Activated gamma-delta T cell (primary cell): ENCODE results near the gene DNAJC27.
"Not testable (repeated sequence)": the region's sequence is repeated elsewhere in the genome, so short reads cannot be mapped to it uniquely, and the experiment has no call there.

ENCODE experiments used
- DNase-seq: peaks from one replicate; lab custom pipeline; 2025; lab: John Stamatoyannopoulos, UW
- total RNA-seq, 2 donors: gene quantifications; one replicate each; lab custom pipeline; 2026; lab: John Stamatoyannopoulos, UW

The DNAJC27 gene
- total RNA-seq, result 25.0 to 26.9 reads per million in 2 donors

DNA sequence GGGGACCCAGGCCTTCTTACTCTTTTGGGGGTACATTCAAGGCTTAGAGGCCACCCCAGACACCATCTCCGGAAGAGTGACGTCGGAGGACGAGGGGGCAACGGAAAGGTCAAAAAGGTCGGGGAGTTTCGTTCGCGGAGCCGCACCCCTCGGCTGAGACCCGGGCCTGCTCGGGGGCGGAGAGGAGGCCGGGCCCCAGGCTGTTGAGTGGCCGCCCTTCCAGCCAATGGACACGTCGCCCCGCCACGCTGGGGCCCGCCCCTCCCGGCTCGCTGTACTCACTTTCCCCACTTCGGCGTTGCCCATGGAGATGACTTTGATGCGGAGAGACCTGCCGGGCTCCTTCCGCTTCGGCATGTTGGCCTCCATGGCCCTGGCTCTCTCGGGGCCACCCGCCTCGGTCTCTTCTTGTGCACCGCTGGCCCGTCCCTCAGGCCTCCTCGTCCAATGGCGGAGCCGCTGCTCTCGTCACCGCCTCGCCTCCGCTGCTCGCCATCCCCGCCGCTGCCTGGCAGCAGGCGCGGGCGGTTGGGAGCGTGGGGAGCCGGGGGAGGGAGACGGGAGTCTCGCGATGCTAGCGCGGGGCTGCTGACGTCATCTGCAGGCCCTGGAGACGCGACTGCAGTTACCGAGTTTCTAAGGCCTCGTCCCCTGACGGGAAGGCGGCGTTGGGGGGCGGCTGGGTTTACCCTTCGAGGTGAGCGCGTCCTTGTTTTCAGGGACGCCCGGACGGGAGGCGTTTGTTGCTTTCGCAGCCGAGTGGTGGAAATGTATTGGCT lies at the start of gene DNAJC27:
Gene DNAJC27, minus strand, starts transcription at position 420 of the 779 bp plus-strand sequence. Its CDS starts 51 bp downstream, at position 369.
- DNase-seq, result peak; percentile 98

DNA sequence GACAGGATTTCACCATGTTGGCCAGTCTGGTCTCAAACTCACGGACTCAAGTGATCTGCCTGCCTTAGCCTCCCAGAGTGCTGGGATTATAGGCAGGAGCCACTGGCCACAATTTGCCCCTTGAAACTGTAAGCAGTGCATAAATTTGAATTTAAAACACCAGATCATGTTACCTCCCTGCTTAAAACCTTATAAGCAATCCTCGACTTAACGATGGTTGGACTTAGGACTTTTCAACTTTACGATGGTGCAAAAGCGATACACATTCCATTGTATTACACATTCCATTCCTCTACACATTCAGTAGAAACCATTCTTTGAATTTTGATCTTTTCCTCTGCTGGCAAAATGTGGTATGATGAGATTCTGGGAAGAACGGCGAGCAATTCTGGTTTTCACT lies 46.9 kb upstream of the DNAJC27 start:
- DNase-seq, result no peak

DNA sequence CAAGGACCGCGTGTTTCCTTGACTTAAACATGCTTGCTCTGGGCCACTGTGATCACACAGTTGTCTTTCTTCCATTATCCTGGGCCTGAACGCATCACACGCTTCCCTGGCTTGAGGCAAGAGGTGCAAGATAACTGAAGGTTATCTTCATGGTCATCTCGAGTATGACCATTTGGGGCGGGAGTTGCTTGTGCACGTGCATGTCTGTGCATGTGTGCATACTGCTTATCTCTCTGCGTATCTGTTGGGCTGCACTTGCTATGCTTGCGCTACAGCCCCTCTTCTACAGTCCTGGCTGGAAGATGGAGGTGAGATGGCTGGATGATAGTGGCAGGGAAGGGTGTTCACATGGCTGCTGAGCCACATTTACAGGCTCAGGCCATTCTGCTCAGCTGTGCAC lies 42.9 kb upstream of the DNAJC27 start:
- DNase-seq, result no peak

DNA sequence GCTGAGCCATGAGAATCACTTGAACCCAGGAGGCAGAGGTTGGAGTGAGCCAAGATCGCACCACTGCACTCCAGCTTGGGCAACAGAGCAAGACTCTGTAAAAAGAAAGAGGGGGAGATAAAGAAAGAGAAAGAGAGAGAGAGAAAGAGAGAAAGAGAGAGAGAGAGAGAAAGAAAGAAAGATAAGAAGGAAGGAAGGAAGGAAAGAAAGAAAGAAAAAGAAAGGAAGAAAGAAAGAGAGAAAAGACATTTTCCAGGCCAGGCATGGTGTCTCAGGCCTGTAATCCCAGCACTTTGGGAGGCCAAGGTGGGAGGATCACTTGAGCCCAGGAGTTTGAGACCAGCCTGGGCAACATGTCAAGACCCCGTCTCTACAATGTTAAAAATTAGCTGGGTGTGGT lies 39.6 kb upstream of the DNAJC27 start:
- DNase-seq, result not testable (repeated sequence)

DNA sequence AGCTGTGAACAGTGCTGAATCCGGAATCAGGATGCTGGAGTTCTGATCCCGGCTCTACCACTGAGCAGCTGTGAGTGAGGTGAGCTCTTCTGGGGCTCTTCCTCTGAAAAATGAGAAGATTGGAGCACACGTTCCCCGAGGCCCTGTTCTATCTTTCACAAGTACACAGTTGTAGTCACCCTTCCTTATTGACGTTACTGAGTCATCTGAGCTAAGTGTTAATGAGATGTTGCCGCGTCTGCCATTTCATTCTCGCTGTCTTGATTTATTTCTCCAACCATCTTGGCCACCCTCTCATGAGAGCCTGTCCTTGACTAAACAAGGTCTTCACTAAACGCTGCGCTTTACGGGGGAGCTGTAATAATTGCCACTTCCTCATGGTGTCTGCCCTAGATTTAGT lies 38.2 kb upstream of the DNAJC27 start:
- DNase-seq, result no peak

DNA sequence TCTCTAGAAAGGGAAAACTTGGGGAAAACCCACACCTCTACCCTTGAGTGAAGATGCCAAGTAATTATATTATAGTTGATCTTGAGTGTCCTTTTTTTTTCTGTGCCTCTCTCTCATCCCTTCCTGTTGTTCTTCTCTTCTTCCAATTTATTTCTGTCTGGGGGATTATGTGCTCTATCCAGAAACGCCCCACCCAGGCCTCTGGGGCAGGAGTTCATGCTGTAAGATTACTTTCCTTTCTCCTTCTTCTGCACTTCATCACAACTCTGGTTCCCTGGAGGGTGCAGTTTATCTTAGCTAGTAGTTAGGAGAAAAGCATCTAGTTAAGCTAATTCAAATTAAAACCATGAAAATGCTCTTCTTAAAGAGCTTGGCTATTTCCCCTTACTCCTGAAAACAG lies 30.3 kb upstream of the DNAJC27 start:
- no peak for DNase-seq

DNA sequence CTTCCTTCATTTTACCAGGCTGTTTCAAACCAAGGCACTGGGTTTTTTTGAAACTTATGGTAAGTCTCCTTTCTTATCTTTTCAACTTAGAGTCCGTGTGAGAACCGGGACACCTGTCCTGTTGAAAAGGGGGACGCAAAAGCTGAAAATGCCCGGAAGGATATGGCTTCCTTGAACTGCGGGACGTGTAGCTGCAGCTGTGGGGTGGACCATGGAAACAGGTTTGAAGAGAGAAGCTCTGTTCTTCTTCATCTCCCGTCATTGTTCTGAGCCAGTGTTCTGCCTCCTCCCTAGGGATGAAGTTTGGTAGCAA lies 29.5 kb upstream of the DNAJC27 start:
- no peak for DNase-seq

DNA sequence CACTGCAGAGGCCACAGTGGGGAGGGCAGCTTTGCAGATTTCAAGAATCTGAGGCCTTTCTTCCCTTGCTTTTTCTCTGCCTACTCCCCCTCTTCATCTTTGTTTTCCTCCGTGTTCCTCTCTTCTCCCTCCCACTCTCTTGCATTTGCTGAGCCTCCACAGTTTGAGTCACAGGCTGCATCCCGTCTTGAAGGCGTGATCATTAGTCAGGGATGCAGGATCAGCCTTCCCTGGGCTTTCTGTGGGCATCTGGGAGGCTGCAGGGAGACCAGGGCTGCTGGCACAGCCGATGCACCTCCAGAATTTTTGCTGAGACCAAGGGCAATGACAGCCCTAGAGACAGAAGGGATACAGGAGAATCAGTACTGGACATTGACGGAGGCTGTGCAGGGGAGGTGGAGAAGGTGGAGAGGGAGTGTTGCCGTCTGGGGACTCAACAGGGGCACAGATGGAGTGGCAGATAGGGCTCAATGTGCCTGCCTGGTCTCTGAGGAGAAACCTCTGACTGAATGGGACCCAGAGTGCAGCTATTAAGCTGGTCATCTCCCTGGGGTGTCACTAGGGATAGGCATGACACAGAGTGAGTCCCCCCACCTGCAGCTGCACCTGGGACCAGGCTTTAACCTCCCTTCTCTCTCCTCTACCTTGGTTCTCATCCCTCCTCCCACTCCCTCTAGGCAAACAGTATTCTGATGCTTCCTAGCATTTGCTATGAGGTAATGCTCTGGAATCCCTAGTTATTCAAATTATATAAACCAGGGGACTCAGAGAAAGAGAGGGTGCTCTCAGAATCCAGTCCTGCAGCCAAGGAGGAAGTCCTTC lies 29.0 kb upstream of the DNAJC27 start:
- DNase-seq, result no peak

DNA sequence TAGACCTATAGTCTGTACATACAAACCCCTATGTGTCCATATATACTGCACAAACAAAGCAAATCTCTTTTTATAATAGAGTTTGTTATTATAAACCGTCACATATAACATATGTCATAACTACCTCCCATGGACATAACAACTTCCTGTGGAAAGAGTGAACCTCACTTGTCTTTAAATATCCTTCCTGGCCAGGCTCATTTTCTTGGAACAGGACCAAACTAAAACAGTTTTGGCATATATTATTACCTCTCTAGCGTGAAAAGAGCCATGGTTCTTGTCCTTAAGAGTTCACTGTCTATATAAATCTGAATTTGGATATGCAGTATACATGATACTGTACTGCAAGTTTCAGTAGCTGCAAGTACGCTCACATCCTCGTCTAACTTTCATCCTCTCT lies 28.3 kb upstream of the DNAJC27 start:
- no peak for DNase-seq

DNA sequence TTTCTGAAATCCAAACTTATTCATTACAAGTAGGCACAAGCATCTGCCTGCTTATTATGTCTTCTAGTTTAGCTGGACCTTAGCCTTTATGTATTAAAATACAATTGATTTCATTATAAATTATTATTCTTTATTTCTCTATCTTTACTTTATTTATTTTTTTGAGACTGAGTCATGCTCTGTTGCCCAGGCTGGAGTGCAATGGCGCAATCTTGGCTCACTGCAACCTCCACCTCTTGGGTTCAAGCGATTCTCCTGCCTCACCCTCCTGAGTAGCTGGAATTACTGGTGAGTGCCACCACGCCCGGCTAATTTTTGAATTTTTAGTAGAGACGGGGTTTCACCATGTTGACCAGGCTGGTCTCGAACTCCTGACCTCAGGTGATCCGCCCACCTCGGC lies 27.3 kb upstream of the DNAJC27 start:
- not testable (repeated sequence) for DNase-seq

DNA sequence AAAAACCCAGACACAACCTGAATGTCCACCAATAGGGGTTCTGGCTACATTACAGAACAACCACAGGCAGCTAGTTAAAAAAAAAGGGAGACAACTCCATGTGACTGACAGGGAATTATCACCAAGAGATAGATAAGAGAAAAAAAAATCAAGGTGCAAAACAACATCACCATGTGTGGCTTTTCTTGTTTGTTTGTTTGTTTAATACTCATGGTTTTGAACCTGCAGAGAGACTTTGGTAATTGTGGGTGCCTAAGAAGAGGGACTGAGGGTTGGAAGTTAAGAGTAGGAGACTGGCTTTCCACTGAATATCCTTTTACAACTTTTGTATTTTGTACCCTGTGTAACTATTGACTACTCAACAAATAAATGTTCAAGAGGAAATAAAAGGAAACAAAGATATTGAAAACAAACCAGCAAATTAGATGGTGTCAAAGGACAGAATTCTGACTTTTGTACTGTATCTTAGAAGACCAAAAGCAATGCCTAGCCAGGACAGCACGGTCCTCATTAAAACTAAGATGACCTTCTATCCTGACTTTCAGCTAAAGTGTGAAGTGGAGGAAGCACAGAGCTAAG lies 22.5 kb upstream of the DNAJC27 start:
- no peak for DNase-seq

DNA sequence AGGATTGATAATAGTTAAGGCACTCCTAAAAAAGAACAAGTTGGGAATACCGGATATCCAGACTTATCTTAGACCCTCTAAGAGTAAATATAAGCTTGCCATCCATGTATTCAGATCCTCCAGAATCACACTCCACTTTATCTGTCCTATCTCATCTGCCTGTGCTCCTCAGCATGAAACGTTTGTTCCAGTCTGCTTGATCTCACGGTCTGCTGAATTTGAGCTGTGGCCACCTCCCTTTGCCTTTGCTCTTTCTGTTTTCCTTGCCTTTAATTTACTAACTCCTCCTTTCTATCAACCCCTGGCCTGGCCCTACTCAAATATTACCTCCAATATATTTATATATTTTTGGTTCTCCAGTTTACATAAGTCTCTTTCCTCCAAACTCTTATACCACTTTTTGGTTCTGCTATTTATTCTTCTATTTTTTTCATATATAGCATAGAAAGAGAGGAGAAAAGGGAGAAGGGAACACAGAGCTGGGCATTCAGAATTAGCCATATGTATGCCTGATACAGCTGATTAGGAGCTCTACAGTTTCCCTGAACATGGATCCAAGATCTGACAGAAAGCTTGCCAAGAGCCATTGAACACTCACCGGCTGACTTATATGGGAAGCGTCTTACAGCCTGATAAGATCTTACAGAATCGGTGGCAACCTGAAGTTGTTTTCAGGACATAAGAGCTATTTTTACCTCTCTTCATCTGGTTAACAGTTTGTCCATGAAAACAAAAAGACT lies 21.8 kb upstream of the DNAJC27 start:
- no peak for DNase-seq

DNA sequence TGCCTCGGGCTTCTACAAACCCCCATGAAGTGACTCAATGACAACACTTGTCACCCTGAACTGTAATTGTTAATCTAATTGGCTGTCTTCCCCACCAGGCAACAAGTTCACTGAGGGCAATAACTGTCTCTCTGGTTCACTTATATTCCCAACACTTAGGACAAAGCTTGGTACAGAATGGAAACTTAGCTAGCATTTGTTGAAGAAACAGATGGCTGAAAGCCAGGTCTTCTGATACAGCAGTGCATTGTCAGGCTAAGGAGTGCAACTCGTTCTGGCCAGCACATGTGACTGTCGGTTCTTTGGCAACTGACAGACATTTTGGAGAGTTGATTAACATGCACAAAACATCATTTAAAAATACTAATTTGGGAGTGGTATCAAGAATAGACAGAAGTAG lies 14.6 kb upstream of the DNAJC27 start:
- DNase-seq, result no peak

DNA sequence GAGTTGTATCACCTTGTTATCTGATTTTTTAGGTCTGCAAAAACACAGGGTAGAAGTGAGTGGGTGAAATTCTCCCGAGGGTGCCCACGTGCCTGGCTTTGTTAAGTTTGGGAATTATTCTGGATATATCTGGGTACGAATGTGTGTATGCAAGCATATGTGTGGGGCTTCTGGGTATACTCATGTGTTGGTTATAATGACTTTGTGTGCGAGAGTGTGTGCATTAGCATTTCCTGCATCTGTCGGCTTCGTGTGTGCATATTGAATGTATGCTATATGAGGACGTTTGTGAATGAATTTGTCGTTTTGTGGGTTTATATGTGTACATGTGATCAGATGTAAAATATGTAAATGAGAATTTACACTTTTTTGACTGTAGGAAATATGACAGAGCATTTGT lies 13.8 kb upstream of the DNAJC27 start:
- DNase-seq, result no peak

DNA sequence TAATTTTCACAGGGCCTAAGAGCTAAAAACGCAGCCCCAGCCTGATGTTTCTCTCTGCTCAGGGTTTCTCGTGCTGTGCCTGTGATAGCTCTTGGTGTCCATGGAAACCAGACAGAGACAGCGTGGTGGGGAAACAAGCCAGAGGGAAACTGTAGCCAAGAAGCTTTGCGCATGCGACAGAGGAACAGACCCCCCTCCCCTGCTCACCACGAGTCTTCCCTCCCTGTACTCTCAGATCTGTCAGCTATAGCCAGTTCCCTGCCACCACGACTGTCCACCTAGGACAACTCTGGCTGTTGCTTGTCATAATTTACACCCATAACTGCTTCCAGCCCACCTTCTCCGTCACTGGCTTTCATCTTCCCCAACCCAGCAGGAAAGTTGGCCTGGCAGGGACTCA lies 13.2 kb upstream of the DNAJC27 start:
- no peak for DNase-seq

DNA sequence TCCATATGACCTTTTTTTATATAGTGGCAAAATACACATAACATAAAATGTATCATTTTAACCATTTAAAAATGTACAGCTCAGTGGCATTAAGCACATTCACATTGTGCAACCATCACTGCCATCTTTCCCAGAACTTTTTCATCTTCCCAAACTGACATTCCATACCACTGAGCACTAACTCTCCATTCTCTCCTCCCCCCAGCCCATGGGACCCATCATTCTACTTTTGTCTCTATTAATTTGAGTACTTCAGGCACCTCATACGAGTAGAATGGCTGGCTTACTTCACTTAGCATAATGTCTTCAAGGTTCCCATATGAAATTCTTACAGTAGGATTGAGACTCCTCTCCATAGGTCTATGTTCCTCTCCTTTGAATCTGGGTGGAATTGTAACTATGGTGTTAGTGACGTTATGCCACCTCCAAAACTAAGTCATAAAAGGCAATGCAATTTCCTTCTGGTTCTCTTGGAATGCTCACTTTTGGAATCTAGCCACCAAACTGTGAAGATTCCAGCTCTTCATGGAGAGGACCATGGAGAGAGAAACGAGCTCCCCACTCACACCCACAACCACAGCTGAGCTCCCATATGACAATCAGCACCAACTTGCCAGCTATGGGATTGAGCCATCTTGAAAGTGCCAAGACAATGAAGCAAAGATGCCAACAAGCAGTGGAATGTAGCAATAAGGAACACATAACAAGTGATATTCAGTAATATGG lies 9.8 kb upstream of the DNAJC27 start:
- DNase-seq, result no peak

DNA sequence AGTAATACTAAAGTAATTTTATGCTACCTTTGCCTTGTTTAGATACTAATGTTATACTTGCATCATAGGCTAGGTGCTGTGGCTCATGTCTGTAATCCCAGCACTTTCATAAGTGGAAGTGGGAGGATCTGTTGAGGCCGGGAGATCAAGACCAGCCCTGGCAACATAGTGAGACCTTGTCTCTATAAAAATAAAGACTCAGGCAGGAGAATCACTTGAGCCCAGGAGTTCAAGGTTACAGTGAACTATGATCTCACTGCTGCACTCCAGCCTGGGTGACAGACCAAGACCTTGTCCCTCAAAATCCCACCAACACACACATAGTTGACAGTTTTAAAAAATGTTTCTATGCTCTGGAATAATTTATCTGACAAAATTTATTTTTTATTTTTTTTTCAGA lies 6.9 kb upstream of the DNAJC27 start:
- DNase-seq, result no peak

DNA sequence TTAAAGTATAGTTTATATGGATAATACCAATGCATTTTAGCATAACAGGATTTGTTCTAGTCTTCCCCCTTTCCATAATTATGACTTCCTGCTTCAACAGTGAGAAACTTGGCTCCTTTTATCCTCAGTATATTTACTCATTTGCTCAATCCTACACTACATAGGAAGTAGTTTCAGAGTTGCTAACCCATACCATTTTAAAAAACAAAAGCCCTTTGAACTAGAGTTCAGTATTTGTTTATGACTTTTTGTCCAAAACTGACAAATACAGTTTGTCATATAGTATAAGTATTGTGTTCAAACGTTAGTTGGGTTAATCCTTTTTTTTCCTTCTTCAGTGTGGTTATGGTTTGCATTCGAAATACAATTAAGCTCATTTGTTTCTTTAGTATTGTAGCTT lies 5.9 kb upstream of the DNAJC27 start:
- no peak for DNase-seq

DNA sequence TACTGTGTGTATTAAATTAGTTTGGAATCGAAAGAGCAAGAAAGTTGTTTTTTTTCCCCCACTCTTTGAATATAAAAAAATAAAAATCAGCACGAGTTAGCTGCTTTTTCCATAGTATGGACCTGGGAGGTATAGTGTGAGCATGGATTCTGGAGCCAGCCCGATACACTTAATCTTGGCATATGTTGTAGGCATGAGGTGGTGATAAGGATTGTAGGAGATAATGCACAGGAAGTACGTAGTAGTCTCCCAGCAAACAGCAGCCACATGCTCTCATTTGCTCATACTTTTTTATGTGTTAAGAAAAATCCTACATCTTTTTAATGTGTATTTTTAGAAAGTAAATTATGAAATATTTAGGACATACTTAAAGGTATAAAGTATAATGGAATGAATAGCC lies 2.1 kb upstream of the DNAJC27 start:
- no peak for DNase-seq

DNA sequence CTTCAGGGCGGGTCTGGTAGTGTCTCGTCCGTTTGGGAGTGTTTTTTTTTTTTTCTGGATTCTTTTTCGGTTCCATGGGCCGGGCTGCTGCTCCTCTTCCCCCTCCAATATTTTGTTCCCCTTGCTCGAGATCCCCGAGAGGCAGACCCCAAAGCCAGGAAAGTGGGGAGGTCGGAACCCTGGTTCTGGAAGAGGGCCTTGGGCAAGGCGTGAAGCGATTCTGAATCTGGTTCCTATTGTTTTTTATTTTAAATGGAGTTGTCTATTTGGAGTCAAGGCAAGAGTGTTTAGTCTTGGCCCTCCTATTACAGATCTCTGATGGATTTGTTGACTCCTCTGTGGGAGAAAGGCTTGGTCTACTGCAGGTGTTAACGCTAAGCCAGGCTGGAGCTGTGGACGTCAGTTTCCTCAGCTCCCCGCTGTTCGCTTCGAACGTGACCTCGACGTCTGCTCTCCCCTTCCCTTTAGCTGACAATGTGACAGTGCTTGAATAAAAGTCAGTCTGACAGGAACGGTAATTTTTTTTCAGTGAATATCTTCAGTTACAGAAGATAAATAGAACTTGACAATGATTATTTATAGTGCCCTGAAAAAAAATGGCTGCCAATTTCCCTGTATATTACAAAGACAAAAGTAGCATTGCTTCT lies 683 bp upstream of the DNAJC27 start:
- DNase-seq, result no peak

DNA sequence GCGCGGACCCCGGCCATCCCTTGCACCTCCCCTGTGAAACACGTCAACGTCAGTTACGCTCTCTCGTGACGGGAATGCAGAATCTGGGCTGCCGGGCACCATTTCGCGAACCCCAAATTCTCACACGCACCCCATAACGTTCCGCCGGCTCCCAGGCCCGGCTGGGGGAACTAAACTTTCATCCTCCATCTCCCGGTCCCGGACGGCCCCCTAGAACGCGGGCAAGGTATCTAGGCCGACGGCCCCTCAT lies 544 bp downstream of the DNAJC27 start:
- no peak for DNase-seq
